Stimulated activated naive CD8-positive, alpha-beta T cell treated with anti-CD3 and anti-CD28 coated beads, Interleukin-15, Interleukin-2, amounts not matched to agents 100 ng/mL and 50 ng/mL, for 24 hours (primary cell): ENCODE measurements around the gene FBXL16.
A peak's percentile ranks its signal among the peaks of the same experiment; 100 is the strongest.
"Not testable (repeated sequence)": the region's sequence is repeated elsewhere in the genome, so short reads cannot be mapped to it uniquely, and the experiment has no call there.

ENCODE experiments used
- H3K27ac Mint-ChIP-seq: one replicate; pipeline ENCODE4 v1.8.0; 2021; ENCODE audit warnings: mild to moderate bottlenecking, mixed read lengths
- H3K27me3 Mint-ChIP-seq: one replicate; pipeline ENCODE4 v1.8.0; 2021; ENCODE audit warnings: mixed read lengths
- H3K36me3 Mint-ChIP-seq: one replicate; pipeline ENCODE4 v1.8.0; 2021; ENCODE audit warnings: low read depth, mixed read lengths
- H3K4me1 Mint-ChIP-seq: one replicate; pipeline ENCODE4 v1.8.0; 2021; ENCODE audit warnings: low read depth, mixed read lengths
- H3K4me3 Mint-ChIP-seq: one replicate; pipeline ENCODE4 v1.8.0; 2021; ENCODE audit warnings: mild to moderate bottlenecking, mixed read lengths
- H3K9me3 Mint-ChIP-seq: one replicate; pipeline ENCODE4 v1.8.0; 2021; ENCODE audit warnings: mixed read lengths

The FBXL16 gene, protein sequence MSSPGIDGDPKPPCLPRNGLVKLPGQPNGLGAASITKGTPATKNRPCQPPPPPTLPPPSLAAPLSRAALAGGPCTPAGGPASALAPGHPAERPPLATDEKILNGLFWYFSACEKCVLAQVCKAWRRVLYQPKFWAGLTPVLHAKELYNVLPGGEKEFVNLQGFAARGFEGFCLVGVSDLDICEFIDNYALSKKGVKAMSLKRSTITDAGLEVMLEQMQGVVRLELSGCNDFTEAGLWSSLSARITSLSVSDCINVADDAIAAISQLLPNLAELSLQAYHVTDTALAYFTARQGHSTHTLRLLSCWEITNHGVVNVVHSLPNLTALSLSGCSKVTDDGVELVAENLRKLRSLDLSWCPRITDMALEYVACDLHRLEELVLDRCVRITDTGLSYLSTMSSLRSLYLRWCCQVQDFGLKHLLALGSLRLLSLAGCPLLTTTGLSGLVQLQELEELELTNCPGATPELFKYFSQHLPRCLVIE

GRCh38 chr16:705431-706188, at the start of gene FBXL16:
Gene FBXL16 (minus strand): TSS chr16:705801. CDS start chr16:697405, 8,396 bp downstream.
- Mint-ChIP-seq H3K27me3 (peaks cover 57% of the 10 kb centered on the region), H3K4me1 (no peaks in the 10 kb centered on the region), H3K4me3 (no peak within 1 kb of the TSS), H3K27ac (no peak within 1 kb of the TSS), H3K9me3 (no peaks in the 10 kb centered on the region), H3K36me3 (no peaks in the 10 kb centered on the region)

DNA sequence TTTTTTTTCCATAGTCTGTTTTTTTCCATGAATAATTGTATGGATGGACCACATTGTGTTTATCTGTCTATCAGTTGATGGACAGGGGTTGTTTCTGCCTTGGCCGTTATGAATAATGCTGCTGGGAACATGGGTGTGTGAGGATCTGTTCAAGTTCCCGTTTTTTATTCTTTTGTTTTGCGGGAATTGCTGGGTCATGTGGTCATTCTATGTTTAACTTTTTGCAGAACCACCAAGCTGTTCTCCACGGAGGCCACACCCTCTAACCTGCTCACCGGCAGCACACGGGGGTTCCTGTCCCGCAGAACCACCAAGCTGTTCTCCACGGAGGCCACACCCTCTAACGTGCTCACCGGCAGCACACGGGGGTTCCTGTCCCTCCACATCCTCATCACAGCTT, 49.1 kb upstream of the FBXL16 start:
- no peaks in the 10 kb centered on the region for H3K36me3 Mint-ChIP-seq
- H3K27me3 Mint-ChIP-seq: peaks cover 5% of the 10 kb centered on the region
- no peak overlapping the region for H3K4me3 Mint-ChIP-seq
- H3K9me3 Mint-ChIP-seq: no peaks in the 10 kb centered on the region
- H3K4me1 Mint-ChIP-seq: no peaks in the 10 kb centered on the region
- H3K27ac Mint-ChIP-seq: no peak overlapping the region

GRCh38 chr16:754121-754607, 48.6 kb upstream of the FBXL16 start:
- not testable (repeated sequence) for H3K4me3 Mint-ChIP-seq, H3K9me3 Mint-ChIP-seq, H3K27ac Mint-ChIP-seq, H3K27me3 Mint-ChIP-seq, H3K36me3 Mint-ChIP-seq, H3K4me1 Mint-ChIP-seq

GRCh38 chr16:752007-752312, 46.4 kb upstream of the FBXL16 start:
- no peaks in the 10 kb centered on the region for H3K27me3 Mint-ChIP-seq
- no peaks in the 10 kb centered on the region for H3K4me1 Mint-ChIP-seq
- no peak overlapping the region for H3K4me3 Mint-ChIP-seq
- no peaks in the 10 kb centered on the region for H3K36me3 Mint-ChIP-seq
- H3K27ac Mint-ChIP-seq: no peak overlapping the region
- no peaks in the 10 kb centered on the region for H3K9me3 Mint-ChIP-seq

GRCh38 chr16:751152-752006, 45.8 kb upstream of the FBXL16 start:
- Mint-ChIP-seq H3K27me3 (no peaks in the 10 kb centered on the region), H3K27ac (no peak overlapping the region)

DNA sequence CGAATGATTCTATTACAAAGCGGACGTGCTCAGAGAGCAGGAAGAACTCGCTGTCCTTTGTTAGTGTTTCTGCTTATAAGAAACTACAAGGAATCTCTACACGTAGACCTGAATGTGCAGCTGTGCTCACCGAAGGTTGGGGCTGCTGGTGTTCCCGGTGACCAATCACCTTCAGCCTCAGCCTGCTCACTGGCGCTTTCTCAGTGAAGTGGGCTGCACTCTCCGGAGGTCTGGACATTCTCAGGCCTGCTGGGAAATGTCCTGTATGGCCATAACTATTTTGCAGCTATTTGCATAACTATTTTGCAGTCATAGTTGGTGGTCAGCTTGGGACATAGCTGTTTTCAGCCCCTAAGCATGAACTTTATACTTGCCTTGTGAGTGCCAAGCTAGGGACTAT, 44.9 kb upstream of the FBXL16 start:
- no peaks in the 10 kb centered on the region for H3K27me3 Mint-ChIP-seq
- H3K4me3 Mint-ChIP-seq: no peak overlapping the region
- H3K9me3 Mint-ChIP-seq: no peaks in the 10 kb centered on the region
- no peak overlapping the region for H3K27ac Mint-ChIP-seq
- no peaks in the 10 kb centered on the region for H3K36me3 Mint-ChIP-seq
- no peaks in the 10 kb centered on the region for H3K4me1 Mint-ChIP-seq

More at GRCh38 chr16:751152-752006, 45.8 kb upstream of the FBXL16 start:
- Mint-ChIP-seq H3K4me3 (no peak overlapping the region), H3K36me3 (no peaks in the 10 kb centered on the region), H3K9me3 (no peaks in the 10 kb centered on the region), H3K4me1 (no peaks in the 10 kb centered on the region)

DNA sequence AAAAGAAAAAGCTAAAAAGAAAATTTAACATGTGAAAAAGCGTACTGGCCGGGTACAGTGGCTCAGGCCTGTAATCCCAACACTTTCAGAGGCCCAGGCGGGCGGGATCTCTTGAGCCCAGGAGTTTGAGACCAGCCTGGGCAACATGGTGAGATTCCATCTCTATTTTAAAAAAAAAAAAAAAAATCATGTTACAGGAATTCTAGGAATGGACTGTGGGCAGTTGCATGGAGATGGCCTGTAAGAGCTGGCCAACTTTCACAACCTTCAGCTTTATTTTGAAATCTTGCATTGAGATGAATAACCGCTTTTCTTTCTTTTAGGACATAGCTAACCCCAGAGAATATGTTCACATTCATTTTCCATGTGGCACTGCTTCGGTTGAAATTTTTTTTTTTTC, 43.4 kb upstream of the FBXL16 start:
- Mint-ChIP-seq H3K4me3 (no peak overlapping the region), H3K27me3 (no peaks in the 10 kb centered on the region), H3K27ac (no peak overlapping the region), H3K4me1 (no peaks in the 10 kb centered on the region), H3K9me3 (no peaks in the 10 kb centered on the region), H3K36me3 (no peaks in the 10 kb centered on the region)

DNA sequence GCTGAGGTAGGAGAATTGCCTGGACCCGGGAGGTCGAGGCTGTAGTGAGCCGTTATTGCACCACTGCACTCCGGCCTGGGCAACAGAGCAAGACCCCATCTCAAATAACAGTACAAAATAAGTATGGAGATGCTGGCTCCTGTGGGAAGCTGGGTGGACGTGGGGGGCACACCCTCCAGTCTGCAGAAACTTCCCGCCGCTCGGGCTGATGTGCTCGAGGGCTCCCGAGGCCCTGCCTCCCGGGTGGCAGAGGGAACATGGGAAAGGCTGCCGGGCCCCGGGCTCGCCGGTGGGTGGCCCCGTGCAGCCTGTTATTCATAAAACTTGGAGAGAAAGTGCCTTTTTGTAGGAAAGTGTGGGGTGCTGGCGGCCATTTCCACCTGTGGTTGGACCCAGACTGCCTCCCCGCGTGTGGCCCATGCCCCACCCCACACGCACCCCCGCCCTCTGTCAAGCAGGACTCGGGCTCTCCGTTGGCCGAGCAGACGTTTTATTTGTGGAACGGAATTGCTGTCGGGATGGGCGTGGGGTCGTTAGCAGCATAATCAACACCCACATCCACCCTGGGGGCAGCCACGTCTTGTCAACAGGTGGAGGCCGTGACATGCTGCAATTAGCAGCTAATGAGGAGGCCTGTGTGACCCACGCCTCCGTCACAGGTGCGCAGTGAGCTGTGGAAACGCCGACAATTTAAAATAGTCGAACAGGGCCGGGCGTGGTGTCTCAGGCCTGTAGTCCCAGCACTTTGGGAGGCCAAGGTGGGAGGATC, 42.6 kb upstream of the FBXL16 start:
- Mint-ChIP-seq H3K9me3 (no peaks in the 10 kb centered on the region), H3K4me1 (no peaks in the 10 kb centered on the region), H3K27ac (no peak overlapping the region), H3K4me3 (no peak overlapping the region), H3K27me3 (no peaks in the 10 kb centered on the region), H3K36me3 (no peaks in the 10 kb centered on the region)

DNA sequence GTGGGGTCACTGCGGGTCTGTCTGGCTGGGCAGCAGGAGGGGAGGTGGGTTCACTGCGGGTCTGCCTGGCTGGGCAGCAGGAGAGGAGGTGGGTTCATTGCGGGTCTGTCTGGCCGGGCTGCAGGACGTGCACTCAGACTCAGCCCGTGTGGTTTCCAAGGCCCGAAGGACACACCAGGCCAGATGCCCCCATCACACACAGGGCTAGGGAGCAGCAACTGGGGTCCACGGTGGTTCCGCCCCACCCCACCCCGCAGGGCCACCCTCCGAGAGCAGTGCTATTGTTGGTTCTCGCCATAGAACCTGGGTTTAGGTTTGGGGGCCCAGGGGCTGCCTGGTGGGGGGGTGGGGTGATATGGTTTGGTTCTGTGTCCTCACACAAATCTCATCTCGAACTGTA, 41.0 kb upstream of the FBXL16 start:
- no peak overlapping the region for H3K4me3 Mint-ChIP-seq
- H3K27me3 Mint-ChIP-seq: no peaks in the 10 kb centered on the region
- H3K4me1 Mint-ChIP-seq: no peaks in the 10 kb centered on the region
- H3K9me3 Mint-ChIP-seq: no peaks in the 10 kb centered on the region
- H3K27ac Mint-ChIP-seq: no peak overlapping the region
- no peaks in the 10 kb centered on the region for H3K36me3 Mint-ChIP-seq

GRCh38 chr16:745739-746138, 40.1 kb upstream of the FBXL16 start:
- H3K9me3 Mint-ChIP-seq: no peaks in the 10 kb centered on the region
- H3K4me3 Mint-ChIP-seq: no peak overlapping the region
- no peaks in the 10 kb centered on the region for H3K4me1 Mint-ChIP-seq
- H3K27ac Mint-ChIP-seq: no peak overlapping the region
- H3K27me3 Mint-ChIP-seq: no peaks in the 10 kb centered on the region
- H3K36me3 Mint-ChIP-seq: no peaks in the 10 kb centered on the region

DNA sequence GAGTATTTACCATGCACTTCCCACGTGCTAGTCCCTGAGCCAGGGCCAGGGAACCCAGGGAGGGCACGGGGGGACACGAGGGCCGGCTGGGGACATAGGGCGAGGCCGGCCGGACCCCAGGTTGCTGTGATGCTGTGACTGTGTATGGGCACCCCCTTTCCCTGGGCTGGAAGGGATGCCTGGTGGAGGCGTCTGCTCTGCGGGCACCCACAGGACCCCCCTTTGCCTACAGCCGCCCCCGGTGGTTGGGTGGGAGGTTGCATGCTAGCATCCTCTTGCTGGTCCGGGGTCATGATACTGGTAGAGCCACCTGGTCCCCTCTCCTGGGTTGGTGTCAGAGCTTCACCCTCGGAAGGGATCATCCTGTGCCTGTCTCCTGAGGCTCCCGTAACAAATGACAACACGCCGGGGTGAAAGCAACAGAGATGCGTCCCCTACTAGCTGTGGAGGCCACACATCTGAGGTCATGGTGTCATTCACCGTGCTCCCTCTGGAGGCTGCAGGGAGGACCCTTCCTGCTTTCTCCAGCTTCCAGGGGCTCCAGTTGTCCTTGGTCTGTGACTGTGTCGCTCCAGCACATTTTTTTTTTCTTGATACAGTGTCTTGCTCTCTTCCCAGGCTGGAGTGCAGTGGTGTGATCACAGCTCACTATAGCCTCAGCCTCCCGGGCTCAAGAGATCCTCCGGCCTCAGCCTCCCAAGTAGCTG, 38.3 kb upstream of the FBXL16 start:
- Mint-ChIP-seq H3K27me3 (no peaks in the 10 kb centered on the region), H3K4me1 (peaks cover 10% of the 10 kb centered on the region), H3K27ac (no peak overlapping the region), H3K9me3 (no peaks in the 10 kb centered on the region), H3K36me3 (no peaks in the 10 kb centered on the region), H3K4me3 (no peak overlapping the region)

DNA sequence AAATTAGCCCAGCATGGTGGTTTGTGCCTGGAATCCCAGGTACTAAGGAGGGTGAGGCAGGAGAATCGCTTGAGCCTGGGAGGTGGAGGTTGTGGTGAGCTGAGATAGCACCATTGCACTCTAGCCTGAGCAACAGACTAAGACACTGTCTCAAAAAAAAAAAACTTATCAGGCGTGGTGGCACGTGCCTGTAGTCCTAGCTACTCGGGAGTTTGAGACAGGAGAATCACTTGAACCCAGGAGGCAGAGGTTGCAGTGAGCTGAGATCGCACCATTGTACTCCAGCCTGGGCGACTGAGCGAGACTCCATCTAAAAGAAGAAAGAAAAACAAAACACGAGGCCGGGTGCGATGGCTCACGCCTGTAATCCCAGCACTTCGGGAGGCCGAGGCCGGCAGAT, 37.3 kb upstream of the FBXL16 start:
- H3K9me3 Mint-ChIP-seq, H3K36me3 Mint-ChIP-seq, H3K27me3 Mint-ChIP-seq, H3K27ac Mint-ChIP-seq, H3K4me3 Mint-ChIP-seq: not testable (repeated sequence)
- peaks cover 12% of the 10 kb centered on the region for H3K4me1 Mint-ChIP-seq

- no peaks in the 10 kb centered on the region for H3K27me3 Mint-ChIP-seq
- peaks cover 7% of the 10 kb centered on the region for H3K36me3 Mint-ChIP-seq
- peak overlapping the region; percentile 80 for H3K4me3 Mint-ChIP-seq
- no peak overlapping the region for H3K27ac Mint-ChIP-seq
- H3K9me3 Mint-ChIP-seq: no peaks in the 10 kb centered on the region
- H3K4me1 Mint-ChIP-seq: peaks cover 16% of the 10 kb centered on the region
Observed at GRCh38 chr16:741986-742629, 36.5 kb upstream of the FBXL16 start.
